GM10248 (cell line): ENCODE results near the gene HSDL2.
A peak's percentile ranks its signal among the peaks of the same experiment; 100 is the strongest.

Source experiments
- CTCF ChIA-PET: fragments of 300-600 bp; sonication (Branson Sonifier 250); formaldehyde crosslinking; extraction: SDS; loops from one replicate; lab custom pipeline; 2021; ENCODE audit warnings: antibody characterized with exemption; lab: Yijun Ruan, JAX
- POLR2A ChIA-PET: fragments of 350-650 bp; sonication (Branson Sonifier 250); formaldehyde crosslinking; extraction: SDS; loops from one replicate; lab custom pipeline; 2020; ENCODE audit warnings: antibody characterized with exemption; lab: Yijun Ruan, JAX
- DNase-seq: peaks from one replicate; pipeline ENCODE4 v3.0.0; 2012; ENCODE audit errors: extremely low spot score
- TF ChIP-seq, protein P1 (sequence below): IDR thresholded peaks from 2 replicates; pipeline ENCODE4 v1.5.1; 2012; ENCODE audit warnings: mild to moderate bottlenecking, low read depth; ENCODE audit errors: extremely low read depth, missing control alignments, control extremely low read depth

HSDL2 gene

DNA sequence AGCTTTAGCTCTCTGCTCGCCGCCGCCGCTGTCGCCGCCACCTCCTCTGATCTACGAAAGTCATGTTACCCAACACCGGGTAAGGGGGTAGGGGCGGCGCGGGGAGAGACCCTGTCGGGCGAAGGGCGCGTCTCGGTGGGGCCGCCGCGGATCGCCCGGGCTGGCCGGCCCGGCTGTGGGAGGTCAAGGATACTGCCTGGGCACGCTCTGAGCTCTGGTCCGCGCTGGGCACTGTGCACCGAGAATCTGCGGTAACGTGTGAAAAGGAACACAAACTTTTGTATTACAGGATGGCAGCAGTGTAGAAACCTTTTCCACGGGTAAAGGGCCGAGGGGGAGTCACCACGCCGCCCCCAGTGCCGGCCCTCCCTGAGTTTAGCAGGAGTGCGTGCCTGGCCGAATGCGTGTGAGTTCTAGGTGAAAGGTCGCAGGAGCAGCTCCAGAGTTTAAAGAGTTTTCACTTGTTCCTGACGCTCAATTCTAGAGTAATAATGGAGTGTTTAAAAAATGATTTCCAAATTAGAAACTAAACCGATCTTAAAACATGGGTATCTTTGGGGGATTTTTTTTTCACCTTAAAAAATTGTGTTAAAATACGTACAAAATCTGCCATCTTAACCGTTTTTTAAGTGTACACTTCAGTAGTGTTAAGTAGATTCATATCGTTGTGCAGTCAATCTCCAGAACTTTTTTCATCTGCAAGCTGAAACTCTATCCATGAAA is at the start of gene HSDL2:
Gene HSDL2, plus strand, starts transcription at position 7 of the 723 bp plus-strand sequence. Its CDS starts 56 bp downstream, at position 63.
- peak; percentile 30 for DNase-seq
- POLR2A ChIA-PET = interaction anchor here (0.5 to 0.6 kb wide), 3 partner anchors 11 to 430 kb away, joined by 3 to 4 read pairs (median 3); no protein-coding TSS in a partner anchor
- CTCF ChIA-PET = interaction anchor here (0.8 to 4.8 kb wide), 9 partner anchors 19 to 618 kb away, joined by 3 to 36 read pairs (median 4); partner anchors contain the start of gene PTBP3
- TF ChIP-seq, protein P1, sequence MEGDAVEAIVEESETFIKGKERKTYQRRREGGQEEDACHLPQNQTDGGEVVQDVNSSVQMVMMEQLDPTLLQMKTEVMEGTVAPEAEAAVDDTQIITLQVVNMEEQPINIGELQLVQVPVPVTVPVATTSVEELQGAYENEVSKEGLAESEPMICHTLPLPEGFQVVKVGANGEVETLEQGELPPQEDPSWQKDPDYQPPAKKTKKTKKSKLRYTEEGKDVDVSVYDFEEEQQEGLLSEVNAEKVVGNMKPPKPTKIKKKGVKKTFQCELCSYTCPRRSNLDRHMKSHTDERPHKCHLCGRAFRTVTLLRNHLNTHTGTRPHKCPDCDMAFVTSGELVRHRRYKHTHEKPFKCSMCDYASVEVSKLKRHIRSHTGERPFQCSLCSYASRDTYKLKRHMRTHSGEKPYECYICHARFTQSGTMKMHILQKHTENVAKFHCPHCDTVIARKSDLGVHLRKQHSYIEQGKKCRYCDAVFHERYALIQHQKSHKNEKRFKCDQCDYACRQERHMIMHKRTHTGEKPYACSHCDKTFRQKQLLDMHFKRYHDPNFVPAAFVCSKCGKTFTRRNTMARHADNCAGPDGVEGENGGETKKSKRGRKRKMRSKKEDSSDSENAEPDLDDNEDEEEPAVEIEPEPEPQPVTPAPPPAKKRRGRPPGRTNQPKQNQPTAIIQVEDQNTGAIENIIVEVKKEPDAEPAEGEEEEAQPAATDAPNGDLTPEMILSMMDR = no peak

DNA sequence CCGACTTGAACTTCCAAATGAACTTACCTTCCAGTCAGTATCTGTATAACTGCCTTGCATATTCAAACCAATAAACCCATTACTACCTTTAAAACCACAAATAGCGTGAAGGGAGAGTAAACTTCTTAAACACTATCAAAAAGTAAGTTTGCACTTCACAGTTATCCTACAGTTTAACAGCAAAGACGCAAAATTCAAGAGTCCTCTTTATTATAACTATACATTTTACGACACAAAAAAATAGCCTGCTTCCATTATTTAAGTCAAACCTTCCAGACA is 48.3 kb upstream of the HSDL2 start:
- ChIA-PET POLR2A (no interaction called here), CTCF (interaction anchor here (1.2 to 1.3 kb wide), 2 partner anchors 15 to 219 kb away, joined by 3 to 4 read pairs; no protein-coding TSS in a partner anchor)
- TF ChIP-seq, protein P1 = no peak
- no peak for DNase-seq

DNA sequence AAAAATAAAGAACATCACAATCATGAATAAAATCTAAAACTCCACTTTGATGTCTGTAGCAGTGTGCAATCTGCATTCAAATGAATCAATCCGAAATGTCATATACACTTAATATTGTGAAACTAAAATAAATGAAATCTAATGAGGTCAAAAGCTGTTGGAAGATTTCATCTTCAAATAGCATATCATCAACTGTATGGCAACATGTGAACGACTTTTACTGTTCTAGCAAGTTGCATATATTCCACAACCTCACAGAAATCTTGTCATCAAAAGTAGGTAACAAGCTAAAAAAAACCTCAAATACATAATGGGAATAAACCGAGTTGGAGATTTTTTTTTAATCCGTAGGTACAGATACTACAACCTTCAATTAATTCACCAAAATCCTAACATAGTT is 47.7 kb upstream of the HSDL2 start:
- ChIA-PET CTCF (interaction anchor here (0.7 to 1.3 kb wide), 3 partner anchors 14 to 219 kb away, joined by 3 to 4 read pairs (median 3); partner anchors contain the start of gene HSDL2), POLR2A (no interaction called here)
- DNase-seq = no peak
- TF ChIP-seq, protein P1 = no peak

DNA sequence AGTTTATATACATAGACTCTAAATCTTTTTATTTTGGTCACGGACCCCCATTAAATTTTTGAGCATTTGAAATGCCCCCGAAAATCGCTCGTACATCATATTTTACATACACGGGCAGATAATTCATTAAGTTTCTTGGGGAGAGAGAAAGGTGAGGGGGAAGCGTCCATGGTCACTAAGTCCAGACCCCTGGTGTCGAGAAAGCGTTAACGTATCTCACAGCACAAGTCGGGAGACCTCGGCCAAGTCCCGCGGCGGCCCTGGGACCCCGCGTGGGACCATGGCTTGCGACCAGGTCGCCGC is 47.3 kb upstream of the HSDL2 start:
- ChIA-PET CTCF (interaction anchor here (1.0 to 1.3 kb wide), 4 partner anchors 10 to 220 kb away, joined by 3 to 6 read pairs (median 4); partner anchors contain the start of gene HSDL2), POLR2A (no interaction called here)
- TF ChIP-seq, protein P1 = no peak
- DNase-seq = no peak

DNA sequence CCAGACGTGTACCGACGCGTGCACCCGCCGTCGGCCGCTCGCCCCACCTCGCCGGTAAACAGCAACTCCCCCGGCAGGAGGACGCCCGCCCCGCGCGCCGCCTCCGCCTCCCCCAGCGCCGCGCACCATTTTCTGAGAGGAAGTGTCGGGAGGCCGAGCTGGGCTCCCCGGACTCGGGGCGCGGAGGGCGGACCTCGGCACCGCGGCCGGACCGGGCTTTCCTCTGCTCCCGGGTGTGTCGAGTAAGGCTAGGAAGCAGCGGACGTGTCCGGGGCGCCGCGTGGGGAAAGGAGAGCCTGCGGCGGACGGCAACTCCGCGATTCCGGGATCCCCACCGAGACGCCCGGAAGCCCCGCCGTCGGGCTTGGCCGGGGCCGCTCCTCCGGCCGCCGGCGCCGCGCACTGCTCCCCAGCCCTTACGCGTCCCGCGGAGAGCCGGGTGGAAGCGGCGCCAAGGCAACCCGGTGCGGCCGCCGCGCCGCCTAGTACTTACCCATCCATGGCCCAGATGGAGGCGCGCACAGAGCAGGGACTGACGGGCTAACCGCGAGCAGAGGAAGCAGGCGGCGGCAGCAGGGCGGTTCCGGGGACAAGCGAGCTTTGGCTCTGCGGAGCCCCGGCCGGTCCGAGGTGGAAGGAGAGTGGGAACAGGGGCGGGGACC is 46.8 kb upstream of the HSDL2 start, which contains the start of gene PTBP3:
Gene PTBP3, minus strand, starts transcription at position 643 of the 662 bp plus-strand sequence. CDS start 35,754 bp downstream, outside the sequence.
- POLR2A ChIA-PET = interaction anchor here (0.6 to 1.0 kb wide), 2 partner anchors 12 to 658 kb away, joined by 3 read pairs; no protein-coding TSS in a partner anchor
- TF ChIP-seq, protein P1 = no peak
- peak; percentile 80 for DNase-seq
- CTCF ChIA-PET = interaction anchor here (0.6 to 1.3 kb wide), 12 partner anchors 11 to 239 kb away, joined by 3 to 6 read pairs (median 3); partner anchors contain the start of gene HSDL2
